Measurements from ENCODE around the gene PHACTR1.

DNA sequence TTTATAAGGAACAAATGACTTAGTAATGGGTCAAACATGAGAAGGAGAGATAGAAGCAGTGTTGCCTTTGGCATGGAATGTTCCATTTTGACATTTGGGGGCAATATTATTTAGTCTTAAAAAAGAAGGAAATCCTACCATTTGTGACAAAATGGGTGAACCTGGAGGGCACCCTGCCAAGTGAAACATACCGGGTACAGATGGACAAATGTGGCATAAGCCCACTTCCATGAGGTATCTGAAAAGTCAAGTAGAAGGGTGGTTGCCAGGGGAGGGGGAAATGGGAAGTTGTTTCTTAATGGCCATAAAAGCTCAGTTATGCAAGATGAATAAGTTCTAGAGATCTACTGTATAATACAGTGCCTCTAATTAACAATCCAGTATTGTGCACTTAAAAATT, 342.5 kb downstream of the PHACTR1 start:
- TF ChIP-seq, protein P1, sequence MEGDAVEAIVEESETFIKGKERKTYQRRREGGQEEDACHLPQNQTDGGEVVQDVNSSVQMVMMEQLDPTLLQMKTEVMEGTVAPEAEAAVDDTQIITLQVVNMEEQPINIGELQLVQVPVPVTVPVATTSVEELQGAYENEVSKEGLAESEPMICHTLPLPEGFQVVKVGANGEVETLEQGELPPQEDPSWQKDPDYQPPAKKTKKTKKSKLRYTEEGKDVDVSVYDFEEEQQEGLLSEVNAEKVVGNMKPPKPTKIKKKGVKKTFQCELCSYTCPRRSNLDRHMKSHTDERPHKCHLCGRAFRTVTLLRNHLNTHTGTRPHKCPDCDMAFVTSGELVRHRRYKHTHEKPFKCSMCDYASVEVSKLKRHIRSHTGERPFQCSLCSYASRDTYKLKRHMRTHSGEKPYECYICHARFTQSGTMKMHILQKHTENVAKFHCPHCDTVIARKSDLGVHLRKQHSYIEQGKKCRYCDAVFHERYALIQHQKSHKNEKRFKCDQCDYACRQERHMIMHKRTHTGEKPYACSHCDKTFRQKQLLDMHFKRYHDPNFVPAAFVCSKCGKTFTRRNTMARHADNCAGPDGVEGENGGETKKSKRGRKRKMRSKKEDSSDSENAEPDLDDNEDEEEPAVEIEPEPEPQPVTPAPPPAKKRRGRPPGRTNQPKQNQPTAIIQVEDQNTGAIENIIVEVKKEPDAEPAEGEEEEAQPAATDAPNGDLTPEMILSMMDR (IDR thresholded peaks at IDR 0.05) = no peak
- TF ChIP-seq POLR2AphosphoS5 (IDR thresholded peaks at IDR 0.05) (no peak), POLR2A (IDR thresholded peaks at IDR 0.05) (no peak)
